Astrocyte of the spinal cord (primary cell): ENCODE measurements around the gene ISL2.
A peak's percentile ranks its signal among the peaks of the same experiment; 100 is the strongest.

Experiments used
- DNase-seq: peaks from one replicate; pipeline ENCODE4 v3.0.0; 2011; ENCODE audit warnings: low read depth, low spot score
- H3K4me3 ChIP-seq: 2 replicates; pipeline ENCODE4 v1.5.1; 2011; ENCODE audit warnings: low read depth, mild to moderate bottlenecking, low read length, moderate library complexity
- CTCF ChIP-seq: IDR thresholded peaks from 2 replicates; pipeline ENCODE4 v1.5.1; 2012; ENCODE audit warnings: low read depth, mild to moderate bottlenecking, low read length, inconsistent platforms
- in situ Hi-C: cut with HindIII; loops from 2 replicates; pipeline ENCODE4 v1.10.0; 2017; ENCODE audit warnings: low sequenced_read_pairs

ISL2 gene

GRCh38 chr15:76338486-76339304 is 2.1 kb downstream of the ISL2 start:
- H3K4me3 ChIP-seq = no peak overlapping the region
- in situ Hi-C loops = no loop called here
- no peak for DNase-seq
- no peak for TF ChIP-seq CTCF

GRCh38 chr15:76339305-76340197 is 3.0 kb downstream of the ISL2 start:
- TF ChIP-seq CTCF = no peak
- DNase-seq = peak; percentile 42
- H3K4me3 ChIP-seq = no peak overlapping the region
- in situ Hi-C loops = no loop called here

- in situ Hi-C loops = no loop called here
- no peak overlapping the region for H3K4me3 ChIP-seq
- no peak for TF ChIP-seq CTCF
- peak; percentile 42 for DNase-seq
Measured at GRCh38 chr15:76340198-76340802, 3.7 kb downstream of the ISL2 start.

GRCh38 chr15:76340803-76341365 is 4.3 kb downstream of the ISL2 start:
- in situ Hi-C loops = no loop called here
- no peak for TF ChIP-seq CTCF
- no peak overlapping the region for H3K4me3 ChIP-seq
- no peak for DNase-seq

GRCh38 chr15:76341366-76342057 is 4.9 kb downstream of the ISL2 start:
- H3K4me3 ChIP-seq = no peak overlapping the region
- no peak for DNase-seq
- in situ Hi-C loops = no loop called here
- TF ChIP-seq CTCF = no peak

- no peak overlapping the region for H3K4me3 ChIP-seq
- no peak for DNase-seq
- in situ Hi-C loops = no loop called here
- TF ChIP-seq CTCF = no peak
Measured at GRCh38 chr15:76342058-76342381, 5.4 kb downstream of the ISL2 start.
